ENCODE data around the gene BEX3.
A peak's percentile ranks its signal among the peaks of the same experiment; 100 is the strongest.
"Not testable (repeated sequence)": the region's sequence is repeated elsewhere in the genome, so short reads cannot be mapped to it uniquely, and the experiment has no call there.

The BEX3 gene

DNA sequence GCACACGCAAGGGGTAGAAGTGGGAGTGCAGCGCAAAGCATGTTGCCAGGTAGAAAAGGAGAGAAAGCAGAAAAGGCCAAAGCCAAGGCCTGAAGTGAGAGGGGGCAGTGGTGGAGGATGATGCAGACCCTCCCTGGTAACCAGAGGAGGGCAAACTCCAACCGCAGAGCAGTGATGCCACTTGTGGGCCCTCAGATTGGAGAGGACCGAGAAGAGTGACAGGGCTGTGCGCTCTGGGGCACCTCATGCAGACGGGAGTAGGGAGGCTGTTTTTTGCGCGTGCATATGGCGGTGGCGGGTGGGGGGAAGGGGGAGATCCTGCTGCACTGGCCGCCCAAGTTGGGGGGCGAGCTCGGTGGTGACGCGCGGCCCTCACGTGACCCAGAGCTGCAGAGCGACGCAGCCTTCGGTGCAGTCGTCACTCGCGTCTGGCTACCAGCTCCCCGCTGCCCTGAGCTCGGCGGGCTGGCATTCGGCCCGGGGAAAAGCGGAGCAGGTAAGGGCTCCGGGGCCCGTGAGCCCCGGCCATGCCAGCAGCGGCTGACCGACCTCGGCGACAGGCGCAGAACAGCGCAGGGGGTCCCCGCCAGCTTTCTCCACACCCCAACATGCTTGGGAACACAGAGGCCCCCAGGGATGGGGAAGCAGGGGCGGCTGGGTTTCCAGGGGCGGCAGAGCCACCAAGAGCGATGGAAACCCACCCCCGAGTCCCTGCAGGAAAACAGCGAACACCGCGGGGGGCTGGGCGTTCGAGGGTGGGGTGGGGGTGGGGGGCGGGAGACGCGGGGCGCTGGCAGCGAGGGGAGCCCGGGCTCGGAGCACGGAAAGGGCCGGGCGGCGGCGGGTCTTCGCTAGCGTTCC is at the start of gene BEX3:
TSS of gene BEX3 (plus strand) at position 421 of the 861 bp plus-strand sequence. CDS start 984 bp downstream, outside the sequence.
- no peak for DNase-seq (ENCODE audit: low read depth)

DNA sequence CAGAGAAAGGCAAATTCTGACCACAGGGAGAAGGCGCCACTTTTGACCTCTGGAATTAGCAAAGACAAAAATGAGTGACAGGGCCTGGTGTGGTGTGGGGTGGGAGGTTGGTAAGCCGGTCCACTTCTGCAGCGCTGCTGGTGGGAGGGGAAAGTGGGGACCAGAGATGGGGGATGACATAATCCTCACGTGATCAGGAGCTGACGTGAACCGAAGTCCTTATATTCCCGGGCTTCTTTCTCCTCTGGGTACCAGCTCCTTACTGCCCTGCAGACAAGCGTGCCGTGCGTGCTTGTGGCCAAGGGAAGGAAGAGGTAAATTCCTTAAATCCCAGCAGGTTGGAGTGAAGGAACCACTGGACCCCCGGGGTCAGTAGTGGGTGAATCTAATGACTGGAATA is 46.3 kb upstream of the BEX3 start, which contains the start of gene TCEAL7:
TSS of gene TCEAL7 (plus strand) at position 249 of the 400 bp plus-strand sequence. CDS start 1,165 bp downstream, outside the sequence.
- DNase-seq (ENCODE audit: low read depth) = no peak

DNA sequence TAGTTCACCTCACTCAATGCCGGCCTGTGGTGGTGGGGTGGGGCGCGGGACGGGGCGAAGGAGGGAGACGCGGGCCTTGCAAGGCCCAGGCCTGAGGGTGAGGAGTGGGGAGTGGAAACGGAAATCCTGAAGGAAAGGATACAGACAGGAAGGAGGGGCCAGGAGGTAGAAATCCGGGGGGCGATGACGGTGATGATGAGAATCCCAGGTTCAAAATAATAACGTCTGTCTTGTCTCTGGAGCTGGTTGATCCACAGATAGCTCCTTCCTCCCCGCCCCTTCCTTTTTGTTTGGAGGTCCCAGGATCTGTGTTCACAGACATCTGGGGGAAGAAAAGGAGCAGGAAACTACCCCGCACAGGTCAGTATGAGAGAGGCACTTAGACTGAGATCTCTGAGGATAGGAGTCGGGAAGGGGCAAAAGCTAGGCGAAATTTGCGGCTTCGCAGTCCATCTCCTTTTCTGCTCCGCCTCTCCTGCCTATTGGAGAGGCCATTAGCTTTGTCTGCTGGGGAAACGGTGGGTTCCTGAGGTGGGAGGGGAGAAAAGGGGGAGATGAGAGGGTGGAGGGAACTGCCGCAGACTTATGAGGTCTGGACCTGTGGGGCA is 45.6 kb upstream of the BEX3 start:
- DNase-seq (ENCODE audit: low read depth) = no peak

DNA sequence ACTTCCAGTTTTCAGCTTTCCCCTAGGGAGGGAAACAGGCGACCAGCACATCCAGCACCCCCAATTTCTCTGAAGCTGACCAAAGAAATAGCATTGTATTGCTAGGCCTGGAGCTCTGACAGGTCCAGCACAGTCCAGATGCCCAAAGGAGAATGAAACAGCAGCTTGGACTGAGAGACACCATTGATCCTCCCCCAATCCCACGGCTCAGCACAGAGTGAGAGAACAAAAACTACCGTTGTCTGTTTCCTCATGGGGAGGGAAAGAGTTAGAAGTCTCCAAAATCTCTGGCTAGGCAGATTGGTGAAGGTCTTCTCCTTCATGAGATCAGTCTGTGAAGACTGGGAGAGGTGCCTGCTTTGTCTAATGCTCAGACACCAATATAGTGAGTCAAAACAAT is 37.7 kb upstream of the BEX3 start:
- DNase-seq (ENCODE audit: low read depth) = no peak

DNA sequence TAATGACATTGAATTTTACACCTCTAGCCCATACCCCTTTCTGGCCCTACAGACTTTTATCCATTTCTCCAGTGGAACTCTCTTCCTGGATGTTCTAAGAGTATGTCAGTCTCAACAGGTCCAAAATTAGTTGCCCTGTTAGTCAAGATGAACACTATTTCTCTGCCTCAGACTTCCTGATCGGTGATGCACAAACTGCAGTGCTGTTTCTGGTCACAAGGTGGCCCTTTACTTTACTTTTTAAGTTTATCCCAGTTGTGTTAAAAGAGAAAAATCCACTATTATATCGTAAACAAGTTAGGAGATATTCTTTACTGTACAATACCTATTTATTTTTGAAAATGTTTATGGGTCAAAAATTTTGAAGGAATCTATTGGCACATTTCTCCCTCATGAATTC is 33.2 kb upstream of the BEX3 start:
- DNase-seq (ENCODE audit: low read depth) = no peak

DNA sequence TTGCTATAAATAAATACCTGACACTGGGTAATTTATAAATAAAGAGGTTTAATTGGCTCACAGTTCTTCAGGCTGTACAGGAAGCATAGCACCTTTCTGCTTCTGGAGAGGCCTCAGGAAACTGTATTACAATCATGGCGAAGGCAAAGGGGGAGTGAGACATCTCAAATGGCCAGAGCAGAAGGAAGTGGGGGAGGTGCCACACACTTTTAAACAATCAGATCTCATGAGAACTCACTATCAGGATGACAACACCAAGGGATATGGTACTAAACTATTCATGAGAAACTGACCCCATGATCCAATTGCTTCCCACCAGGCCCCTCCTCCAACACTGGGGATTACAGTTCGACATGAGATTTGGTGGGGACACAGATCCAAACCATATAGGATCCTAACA is 31.7 kb upstream of the BEX3 start:
- DNase-seq (ENCODE audit: low read depth) = no peak

DNA sequence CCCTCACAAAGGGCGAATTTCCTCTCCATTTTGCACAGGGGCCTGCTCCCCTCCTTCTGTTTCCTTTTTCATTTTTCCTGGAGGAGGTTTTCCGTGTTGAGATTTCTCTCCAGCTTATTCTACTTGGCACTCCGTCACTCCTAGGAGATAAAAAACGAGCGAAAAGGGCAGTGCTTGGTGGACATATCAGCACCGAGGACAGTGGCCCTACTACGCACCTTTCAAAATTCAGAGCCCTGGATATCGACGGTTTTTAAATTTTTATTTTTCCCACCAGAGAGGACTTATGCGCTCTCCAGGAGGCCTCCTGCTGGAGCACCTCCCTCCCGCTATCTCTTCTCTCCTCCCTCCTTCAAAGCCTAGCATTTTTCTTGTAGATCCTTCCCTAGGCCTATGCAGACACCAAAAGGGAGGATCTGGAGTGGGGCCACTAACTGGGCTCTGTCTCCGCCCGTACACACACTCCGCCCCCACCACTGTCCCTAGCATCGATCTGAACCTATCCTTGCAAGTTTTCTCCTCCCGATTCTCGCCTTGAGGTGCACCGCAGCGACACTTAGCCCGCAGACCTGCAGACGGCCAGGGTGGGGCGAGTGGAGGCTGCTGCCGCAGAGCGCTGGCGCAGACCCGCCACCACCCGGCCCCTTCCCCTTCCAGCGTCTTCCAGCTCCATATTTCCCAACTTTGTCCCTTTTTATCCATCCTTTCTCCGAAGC is 28.5 kb upstream of the BEX3 start:
- DNase-seq (ENCODE audit: low read depth) = no peak

DNA sequence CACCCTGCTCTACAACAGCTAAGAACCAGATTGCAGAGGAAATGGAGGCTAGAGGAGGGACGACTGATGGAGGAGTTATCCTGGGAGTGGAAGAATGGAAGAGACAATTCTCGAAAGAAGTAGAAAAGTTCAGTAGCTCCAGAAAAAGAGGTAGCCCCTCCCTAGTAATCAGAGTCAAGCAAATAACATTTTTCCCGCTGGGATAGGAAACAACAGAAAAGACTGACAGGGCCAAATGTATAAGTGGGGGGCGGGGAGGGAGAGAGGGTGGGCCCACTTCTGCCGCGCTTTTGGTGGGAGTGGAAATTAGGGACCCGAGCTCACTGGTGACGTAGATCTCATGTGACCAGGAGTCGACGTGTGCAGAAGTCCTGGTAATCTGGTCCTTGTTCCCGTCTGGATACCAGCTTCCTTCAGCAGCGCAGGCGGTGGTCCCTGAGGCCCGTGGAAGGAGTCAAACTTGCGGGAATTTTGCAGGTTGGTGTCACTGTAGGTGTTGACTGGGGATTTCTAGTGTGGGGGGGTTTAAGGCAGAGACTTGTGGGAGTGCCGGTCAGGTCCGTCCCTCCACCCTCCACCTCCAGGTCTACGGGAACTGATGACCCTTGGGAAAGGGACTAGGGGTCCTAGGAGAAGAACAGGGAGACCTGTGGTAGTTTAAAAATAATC is 20.1 kb upstream of the BEX3 start, which contains the start of gene TCEAL9:
TSS of gene TCEAL9 (plus strand) at position 377 of the 669 bp plus-strand sequence. CDS start 1,179 bp downstream, outside the sequence.
- no peak for DNase-seq (ENCODE audit: low read depth)

DNA sequence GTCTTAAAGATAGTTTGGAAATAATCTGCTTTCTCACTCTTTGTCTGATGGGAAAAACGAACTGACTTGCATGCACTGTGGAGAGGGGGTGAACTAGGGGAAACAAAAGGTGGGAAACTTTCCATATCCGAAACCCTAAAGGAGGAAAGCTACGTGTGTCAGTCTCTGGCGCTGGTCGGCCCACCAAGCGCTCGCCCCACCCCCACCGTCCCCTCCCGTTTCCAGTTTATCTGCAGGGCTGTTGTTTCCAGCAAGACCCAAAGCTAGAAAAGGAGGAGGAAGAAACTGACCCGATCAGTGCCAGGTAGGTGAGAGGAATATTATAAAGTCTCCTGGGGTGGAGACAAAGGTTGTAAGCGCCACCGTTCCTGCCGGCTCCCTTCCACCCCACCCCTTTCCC is 19.5 kb upstream of the BEX3 start:
- no peak for DNase-seq (ENCODE audit: low read depth)

DNA sequence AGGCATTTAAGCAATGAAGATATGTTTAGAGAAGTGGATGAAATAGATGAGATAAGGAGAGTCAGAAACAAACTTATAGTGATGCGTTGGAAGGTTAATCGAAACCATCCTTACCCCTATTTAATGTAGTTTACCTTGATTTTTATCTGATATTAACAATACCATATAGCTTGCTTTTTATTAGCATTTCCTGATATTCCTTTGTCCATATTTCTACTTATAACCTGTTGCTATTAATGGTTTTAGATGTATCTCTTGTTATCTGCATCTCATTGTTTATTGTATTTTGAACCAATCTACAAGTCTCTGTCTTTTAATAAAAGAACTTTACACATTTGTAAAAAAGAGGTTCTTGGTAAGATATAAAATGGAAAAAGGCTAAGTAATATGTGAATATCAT is 18.5 kb upstream of the BEX3 start:
- DNase-seq (ENCODE audit: low read depth) = no peak

DNA sequence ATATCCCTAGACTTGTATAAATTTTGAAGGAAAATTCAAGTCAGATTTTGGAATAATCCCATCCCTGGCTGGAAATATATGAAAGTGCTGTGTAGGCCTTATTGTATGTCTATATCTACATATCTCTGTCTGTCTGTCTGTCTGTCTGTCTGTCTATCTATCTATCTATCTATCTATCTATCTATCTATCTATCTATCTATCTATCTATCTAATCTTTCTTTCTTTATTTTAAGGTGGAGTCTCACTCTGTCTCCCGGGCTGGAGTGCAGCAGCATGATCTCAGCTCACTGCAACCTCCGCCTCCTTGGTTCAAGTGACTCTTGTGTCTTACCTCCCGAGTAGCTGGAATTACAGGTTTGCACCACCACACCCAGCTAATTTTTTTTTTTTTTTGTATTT is 16.7 kb upstream of the BEX3 start:
- not testable (repeated sequence) for DNase-seq (ENCODE audit: low read depth)

DNA sequence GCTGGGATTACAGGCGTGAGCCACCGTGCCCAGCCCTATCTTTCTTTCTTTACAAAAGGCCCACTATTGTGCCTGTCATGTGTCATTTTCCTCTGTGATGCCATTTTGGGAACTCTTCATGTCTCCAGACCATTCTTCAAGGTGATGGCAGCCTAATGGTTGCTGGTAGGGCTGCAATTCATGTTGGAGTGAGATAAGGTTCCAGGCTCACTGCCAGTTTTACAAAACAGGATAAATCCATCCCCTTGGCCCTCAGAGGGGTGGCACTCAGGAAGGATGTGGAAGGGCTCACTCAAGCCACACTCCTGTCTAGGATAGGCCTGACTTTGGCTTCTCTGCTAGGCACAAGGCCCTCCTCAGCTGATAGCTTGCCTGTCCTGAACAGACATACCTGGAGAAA is 16.2 kb upstream of the BEX3 start:
- DNase-seq (ENCODE audit: low read depth) = peak; percentile 37

DNA sequence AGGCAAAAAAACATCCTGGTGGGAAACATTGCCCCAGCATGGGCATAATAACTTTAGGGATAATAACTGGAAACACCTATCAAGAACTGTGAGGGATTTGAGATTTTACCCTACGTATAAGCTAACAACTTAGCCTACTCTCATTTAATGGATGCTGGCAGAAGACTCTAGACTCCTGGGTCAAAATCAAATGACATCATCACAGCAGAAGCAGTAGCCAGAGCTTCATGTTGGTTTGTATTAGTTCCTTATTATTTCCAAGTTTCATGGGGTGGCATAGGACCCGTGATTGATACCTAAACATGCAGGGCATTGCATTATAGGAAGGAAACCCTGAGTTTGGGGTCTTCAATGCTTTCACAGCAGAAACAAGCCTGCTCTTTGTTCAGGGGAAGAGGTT is 15.4 kb upstream of the BEX3 start:
- no peak for DNase-seq (ENCODE audit: low read depth)

DNA sequence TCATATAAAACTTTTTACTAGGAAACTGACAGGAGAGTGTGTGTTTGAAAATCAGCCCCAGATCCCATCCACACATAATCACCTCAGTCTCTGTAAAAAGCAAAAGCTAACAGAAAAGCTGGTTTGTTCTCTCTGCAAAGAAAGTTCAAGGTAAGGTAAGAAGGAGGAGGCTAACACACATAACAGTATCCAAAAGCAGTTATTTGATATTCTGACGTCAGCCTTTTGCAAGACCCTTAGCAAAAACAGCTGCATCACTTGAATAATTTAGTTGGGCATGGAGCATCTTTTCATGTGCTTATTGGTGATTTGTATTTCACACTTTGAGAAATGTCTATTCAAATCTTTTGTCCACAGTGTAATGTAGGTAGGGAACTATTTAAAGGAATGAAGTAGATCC is 14.5 kb upstream of the BEX3 start:
- no peak for DNase-seq (ENCODE audit: low read depth)

DNA sequence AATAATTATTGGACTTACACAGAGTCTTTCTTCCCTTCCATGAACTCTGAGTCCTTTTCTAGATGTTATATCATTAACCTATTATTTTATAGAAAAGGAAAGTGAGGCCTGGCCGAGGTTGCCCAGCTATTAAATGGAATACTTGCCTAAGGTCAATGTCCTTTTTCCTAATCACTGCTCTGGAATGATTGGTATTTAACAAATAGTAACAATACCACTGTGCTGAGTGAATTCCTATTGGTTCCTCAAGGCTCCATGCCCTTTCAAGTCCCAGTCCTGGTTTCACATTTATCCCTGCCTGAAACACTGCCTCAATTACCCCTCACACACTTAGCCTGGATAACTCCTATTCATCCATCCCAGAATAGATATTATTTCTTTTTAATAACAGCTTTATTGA is 13.9 kb upstream of the BEX3 start:
- no peak for DNase-seq (ENCODE audit: low read depth)

DNA sequence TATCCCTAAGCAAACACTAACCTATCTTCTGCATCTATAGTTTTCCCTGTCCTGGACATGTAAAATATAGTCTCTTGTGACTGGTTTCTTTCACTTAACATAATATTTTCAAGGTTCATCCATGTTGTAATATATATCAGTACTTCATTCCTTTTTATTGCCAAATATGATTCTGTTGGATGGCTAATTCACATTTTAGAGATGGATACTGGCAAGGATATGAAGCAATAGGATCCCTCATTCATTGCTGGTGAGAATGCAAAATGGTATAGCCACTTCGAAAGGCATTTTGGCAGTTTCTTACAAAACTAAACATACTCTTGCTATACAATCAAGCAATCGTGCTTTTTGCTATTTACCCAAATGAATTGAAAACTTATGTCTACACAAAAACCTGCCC is 13.3 kb upstream of the BEX3 start:
- no peak for DNase-seq (ENCODE audit: low read depth)

DNA sequence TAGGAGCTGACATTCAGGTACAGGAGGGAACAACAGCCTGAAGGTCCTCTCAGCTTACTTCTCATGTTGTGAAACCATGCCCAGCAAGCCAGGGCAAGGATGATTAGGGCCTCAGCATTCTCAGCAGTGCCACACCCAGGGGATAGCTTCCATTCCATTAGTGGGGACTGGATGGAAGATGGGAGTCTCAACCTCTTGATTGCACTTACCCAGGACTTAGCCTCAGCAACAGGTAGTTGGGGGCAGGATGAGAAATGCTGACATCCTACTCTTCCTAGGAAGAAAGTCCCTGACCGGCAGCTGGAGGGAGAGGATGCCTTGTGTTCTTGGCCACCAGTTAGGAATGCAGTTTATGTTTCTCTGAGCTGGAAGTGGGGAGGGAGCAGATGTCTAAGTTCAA is 8.8 kb upstream of the BEX3 start:
- DNase-seq (ENCODE audit: low read depth) = no peak

DNA sequence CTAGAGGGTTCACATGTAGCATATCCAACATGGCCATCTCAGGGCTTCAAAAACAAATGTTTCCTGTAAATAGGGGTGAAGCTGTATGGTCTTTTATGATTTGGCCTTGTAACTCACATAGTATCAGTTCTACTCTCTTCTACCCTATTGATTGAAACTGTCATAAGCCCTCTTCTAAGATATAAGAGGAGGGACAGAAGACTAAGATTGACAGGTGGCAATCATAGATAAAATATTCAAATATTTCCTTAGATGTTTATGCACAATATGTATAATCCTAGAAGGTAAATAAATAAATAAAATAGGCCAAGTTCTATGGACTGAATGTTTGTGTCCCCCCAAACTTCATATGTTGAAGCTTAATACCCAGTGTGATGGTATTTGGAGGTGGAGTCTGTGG is 6.9 kb upstream of the BEX3 start:
- no peak for DNase-seq (ENCODE audit: low read depth)

DNA sequence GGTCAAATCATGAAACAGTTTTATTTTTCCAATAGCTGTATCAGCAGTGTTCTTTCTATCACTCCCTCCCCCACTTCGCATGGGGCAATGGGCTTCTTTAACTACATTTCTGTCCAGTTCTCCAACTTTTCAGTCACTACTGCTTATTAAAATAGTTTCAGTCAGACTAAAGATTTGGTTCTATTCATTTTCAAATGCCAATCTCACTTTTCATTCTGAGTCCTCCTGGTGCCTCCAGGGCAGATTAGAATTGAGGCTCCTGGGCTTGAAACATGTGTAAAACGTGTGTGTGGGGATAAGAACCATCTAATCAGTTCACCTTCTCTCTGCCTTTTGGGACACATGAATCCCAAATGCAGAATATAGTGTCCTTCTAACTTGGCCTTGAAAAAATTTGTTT is 3.5 kb upstream of the BEX3 start:
- no peak for DNase-seq (ENCODE audit: low read depth)

DNA sequence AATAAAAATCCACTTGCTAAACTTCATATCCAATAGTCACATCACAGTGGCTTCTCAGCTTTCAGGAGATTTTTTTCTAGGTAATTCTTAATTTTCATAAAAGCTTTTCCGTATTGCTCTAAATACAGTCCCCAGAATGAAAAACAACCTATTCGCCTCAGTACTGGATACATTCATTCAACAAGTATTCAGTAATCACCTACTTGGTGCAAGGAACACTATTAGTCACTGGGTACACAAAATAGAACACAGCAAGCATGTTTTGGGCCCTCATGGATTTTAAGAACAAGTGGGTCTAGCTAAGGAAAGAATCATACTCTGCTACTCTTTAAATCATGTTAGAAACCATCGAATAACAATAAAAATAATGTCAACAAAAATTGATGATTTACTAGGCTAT is 2.8 kb upstream of the BEX3 start:
- no peak for DNase-seq (ENCODE audit: low read depth)

DNA sequence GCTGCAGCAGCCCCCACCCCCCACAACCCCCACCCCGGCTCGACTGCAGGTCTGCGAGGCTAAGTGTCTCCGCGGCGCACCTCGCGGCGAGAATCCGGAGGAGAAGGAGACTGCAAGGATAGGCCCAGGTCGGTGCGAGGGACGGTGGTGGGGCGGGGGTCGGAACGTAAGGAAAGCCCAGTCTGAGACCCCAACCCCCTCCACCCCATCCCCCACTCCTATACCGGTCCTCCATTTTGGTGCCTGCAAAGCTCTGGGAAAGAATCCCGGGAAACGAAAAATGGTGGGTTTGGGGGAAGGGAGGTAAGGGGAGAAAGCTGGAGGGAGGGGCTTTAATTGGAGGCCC is 614 bp downstream of the BEX3 start:
- DNase-seq (ENCODE audit: low read depth) = no peak

DNA sequence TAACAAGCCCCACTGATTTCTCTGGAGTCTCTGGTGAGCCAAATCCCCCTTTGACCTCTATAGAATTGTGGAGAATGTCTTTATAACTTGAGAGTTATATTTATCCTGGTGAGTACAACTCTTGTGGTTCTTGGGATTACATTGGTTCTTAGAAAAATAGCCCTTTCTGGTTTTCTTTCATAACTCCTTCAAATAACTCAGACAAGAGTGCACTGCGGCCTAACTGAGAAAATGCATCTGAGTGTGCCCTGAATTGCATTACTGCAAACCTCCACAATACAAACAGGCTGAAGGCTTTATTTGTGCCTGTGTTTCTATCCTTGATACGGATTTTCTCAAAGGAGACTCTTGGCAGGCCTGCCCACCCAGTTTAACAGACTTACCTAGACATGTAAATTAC is 2.7 kb downstream of the BEX3 start:
- no peak for DNase-seq (ENCODE audit: low read depth)
